ENCODE data around the gene FAM162A.
A peak's percentile ranks its signal among the peaks of the same experiment; 100 is the strongest.

FAM162A gene

DNA sequence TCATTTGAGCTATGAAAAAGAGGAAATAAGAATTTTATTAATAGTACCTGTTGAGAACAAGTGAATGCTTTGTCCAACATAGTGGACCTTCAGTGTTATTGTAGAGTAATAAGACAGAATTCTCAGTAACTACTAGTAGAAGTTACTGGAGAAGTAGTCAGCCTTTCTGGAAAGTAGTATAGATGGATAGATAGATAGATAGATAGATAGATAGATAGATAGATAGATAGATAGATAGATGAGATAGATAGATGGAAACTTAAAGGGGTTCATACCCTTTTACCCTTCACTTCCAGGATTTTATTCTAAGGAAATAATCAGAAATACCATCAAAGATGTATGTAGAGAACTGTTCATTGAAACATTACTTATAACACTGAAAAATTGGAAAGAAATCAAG lies 5.2 kb downstream of the FAM162A start:
- no peak for DNase-seq

- DNase-seq: no peak
Observed at GRCh38 chr3:122389892-122390291, 5.9 kb downstream of the FAM162A start.

DNA sequence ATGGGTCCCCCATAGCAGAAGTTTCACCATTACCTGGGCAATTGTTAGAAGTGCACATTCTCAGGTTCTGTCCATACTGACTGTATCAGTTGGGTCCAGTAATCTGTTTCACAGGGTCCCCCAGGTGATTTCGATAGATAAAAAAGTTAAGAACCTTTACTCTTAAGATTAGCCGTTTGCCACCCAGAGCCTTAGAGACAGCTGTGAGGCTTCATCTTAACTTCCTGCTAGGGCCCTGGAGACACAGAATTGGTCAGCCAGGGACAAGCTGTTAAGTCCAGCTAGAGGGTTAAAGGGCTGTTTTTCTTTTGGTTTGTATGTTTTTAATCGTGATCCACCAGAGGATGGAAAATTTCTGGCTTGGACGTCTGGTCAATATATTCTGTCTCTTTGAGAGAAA lies 6.7 kb downstream of the FAM162A start:
- DNase-seq: no peak

DNA sequence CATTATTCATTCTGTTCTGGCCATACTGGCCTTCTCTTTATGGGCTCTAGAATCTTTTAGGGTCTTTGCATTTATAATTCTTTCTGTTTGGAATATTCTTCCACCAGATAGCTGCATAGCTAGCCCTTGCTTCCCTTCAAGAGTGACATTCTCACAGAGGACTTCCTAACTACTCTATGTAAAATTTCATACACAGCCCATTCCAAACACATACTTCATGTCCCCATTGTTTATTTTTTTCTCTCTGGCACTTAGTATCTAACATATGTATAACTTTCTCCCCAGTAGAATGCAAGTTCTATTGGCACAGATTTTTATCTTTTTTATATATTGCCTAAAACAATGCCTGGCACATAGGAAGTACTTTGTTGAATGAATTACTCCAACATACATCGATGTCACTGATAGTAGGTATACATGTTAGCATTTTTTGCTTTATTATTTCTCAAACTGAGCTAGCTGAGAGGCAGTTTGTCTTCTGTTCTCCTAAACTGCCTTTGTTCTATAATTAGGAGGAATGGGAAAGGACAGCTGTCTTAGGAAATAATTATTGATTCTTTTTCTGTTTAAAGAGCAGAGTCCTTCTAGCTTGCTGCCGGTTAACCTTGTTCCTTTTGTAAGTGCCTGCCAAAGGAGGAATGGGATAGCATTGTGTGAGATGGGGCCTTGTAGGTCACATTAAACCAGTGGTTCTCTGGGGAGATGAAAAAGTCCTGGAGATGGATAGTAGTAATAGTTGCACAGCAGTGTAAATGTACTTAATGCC lies 7.9 kb downstream of the FAM162A start:
- DNase-seq: no peak

DNA sequence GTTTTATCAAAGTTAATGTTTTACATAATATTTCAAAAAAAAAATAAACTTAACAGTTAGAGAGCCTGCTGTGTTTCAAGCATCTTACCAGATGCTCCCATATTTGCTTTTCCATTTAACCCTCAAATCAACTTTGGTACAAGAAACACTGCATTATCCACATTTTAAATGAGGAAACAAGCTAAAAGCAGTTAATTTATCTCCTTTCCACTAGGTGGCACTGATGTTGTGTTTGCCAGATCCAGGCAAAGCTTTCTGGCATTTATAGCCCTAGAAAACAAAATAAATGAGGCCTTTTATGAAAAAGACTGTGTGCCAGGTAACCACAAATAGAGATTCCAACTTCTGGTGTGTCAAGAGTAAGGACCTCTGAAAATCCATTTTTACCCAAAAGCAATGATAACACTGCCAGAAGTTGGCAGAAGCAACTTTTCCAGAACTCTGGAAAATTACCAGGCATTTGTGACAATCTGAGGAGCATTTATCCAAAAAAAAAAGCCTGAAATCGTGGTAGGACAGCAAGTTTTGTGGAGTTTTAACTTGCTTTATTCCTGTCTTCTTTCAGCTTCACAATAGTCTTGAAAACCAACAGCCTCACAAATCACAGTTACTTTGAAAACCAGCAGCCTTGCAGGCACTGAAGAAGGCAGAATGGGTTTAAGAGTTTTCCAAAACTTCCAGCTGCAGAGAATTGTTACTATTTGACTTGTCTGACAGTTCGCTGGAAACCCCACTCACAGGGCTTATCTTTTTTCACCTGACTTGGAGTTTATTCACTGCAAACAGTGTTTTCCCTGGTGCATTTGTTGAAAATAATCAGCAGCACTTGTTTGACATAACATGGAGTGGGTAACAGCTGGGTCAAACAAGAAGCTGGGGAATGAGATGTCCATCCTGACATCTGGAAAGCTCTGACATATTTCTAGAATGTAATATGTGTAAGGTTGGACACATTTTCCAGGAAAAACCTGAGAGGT lies 9.2 kb downstream of the FAM162A start:
- no peak for DNase-seq

GRCh38 chr3:122394173-122394572 lies 10.2 kb downstream of the FAM162A start:
- DNase-seq: no peak

GRCh38 chr3:122395582-122395981 lies 11.6 kb downstream of the FAM162A start:
- no peak for DNase-seq

GRCh38 chr3:122396511-122396910 lies 12.5 kb downstream of the FAM162A start:
- DNase-seq: no peak

- DNase-seq: no peak
Observed at GRCh38 chr3:122397201-122397600, 13.2 kb downstream of the FAM162A start.

DNA sequence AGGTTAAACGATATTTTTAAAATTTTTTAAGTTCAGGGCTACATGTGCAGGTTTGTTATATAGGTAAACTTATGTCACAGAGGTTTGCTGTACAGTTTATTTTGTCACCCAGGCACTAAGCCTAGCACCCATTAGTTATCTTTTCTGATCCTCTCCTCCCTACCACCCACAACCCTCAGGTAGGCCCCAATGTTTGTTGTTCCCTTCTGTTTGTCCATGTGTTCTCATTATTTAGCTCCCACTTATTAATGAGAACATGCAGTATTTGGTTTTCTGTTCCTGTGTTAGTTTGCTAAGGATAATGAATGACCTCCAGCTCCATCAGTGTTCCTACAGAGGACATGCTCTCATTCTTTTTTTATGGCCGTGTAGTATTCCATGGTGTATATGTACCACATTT lies 14.9 kb downstream of the FAM162A start:
- no peak for DNase-seq

GRCh38 chr3:122403489-122403888 lies 19.5 kb downstream of the FAM162A start:
- DNase-seq: no peak

DNA sequence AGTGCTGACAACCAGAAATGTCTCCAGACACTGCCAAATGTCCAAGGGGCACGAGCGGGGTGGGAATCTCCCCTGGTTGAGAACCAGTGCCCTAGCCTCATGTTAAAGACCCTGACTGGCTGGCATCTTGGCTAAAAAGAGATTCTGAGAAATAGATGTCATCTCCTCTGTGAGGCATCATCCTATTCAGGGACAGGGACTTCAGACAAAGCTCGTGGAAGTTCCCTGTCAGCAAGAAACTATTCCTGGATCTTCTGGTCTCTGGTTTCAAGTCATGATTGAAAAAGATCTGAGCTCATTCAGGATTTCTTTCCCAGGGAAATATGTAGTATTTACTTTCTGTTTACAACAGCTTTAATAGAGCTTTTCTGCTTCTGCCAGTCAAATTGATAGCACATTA lies 21.0 kb downstream of the FAM162A start:
- DNase-seq: no peak

GRCh38 chr3:122406198-122406597 lies 22.2 kb downstream of the FAM162A start:
- no peak for DNase-seq

- no peak for DNase-seq
Observed at GRCh38 chr3:122407946-122408345, 24.0 kb downstream of the FAM162A start.

GRCh38 chr3:122409446-122409845 lies 25.5 kb downstream of the FAM162A start:
- DNase-seq: no peak

- no peak for DNase-seq
Observed at GRCh38 chr3:122410111-122410510, 26.1 kb downstream of the FAM162A start.

- no peak for DNase-seq
Observed at GRCh38 chr3:122410639-122411038, 26.7 kb downstream of the FAM162A start.

DNA sequence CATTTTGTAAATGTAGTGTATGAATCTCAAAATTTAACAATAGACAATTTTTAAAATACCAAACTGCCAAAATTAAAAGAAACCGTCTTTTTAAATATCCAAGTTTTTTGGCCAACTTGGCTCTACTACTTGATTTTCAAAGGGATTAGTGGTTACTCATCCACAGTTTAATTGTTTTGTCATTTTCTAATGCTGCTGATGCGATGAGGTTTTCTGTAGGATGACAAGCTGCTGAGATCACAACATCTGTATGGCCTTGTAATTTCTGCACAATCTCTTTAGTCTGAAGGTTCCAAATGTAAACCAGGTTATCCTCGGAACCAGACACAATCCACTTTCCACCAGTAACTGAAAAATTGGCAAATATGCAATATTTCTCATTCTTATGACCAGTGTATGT lies 30.4 kb downstream of the FAM162A start:
- no peak for DNase-seq

- peak; percentile 20 for DNase-seq
Observed at GRCh38 chr3:122415104-122415744, 31.2 kb downstream of the FAM162A start.

DNA sequence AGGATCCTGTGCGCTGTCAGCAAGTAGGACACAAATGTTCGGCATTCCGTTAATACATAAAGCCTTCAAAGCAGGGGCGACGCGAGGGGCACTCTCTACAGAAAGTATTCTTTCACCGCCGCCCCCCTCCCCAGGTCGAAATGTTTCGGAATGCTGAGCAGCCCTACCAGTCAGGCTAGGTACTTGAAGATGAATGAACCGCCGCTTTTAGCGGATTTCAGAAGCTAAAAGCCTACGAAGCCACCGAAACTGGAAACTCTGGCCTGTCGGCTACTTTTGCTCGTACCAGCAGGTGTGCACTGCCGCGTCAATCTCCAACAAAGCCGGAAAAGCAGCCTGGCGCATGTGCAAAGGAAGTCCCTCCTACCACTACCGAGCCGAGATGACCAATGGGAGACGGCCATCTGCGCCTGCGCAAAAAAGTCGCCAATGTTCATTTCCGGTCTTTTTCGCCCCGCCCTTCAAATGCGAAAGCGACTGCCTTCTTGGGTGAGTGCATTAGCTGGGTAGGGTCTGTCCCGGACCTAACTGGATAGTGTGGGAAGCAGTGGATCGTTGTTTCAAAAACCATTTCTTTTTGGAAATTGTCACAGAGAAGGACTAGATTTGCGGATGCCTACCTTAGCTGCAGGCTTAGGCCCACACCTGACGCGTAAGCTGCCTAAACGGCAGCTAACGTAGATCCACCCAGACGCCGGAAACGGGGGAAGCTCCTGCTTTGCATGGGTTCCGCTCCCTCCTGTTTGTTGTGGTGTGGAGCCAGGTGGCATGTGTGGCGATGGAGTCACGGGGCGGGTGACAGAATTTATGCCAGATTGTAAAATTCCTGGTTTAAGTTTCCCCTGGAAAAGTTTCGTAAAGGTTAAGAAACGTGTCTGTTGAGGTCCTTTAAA lies 32.0 kb downstream of the FAM162A start, which contains the start of gene WDR5B:
TSS of gene WDR5B (minus strand) at position 301 of the 893 bp plus-strand sequence. CDS start 534 bp downstream, outside the sequence.
- peak; percentile 74 for DNase-seq

DNA sequence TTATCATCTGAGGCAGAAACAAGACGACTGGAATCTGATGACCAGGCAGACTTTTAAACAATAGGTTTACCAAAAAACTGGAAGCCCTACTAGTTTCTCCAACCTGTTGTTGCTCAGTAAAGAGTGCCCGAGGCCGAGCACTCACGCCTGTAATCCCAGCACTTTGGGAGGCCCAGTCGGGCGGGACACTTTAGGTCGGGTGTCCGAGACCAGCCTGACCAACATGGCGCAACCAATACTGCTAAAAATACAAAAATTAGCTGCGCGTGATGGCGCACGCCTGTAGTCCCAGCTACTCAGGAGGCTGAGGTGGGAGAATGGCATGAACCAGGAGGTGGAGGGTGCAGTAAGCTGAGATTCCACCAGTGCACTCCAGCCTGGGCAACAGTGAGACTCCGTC lies 33.0 kb downstream of the FAM162A start:
- no peak for DNase-seq

GRCh38 chr3:122421101-122421500 lies 37.1 kb downstream of the FAM162A start:
- no peak for DNase-seq
